GM21528 (cell line): ENCODE measurements around the gene POLR2B.
"Not testable (repeated sequence)": the region's sequence is repeated elsewhere in the genome, so short reads cannot be mapped to it uniquely, and the experiment has no call there.

Experiments
- ATAC-seq: cut with Tn5 transposase; IDR thresholded peaks from one replicate; pipeline ENCODE4 v1.9.1; 2021; ENCODE audit warnings: mild to moderate bottlenecking, moderate library complexity; ENCODE audit not compliant: unreplicated experiment, low FRiP score

The POLR2B gene

GRCh38 chr4:57048590-57049304 lies 70.1 kb downstream of the POLR2B start:
- no peak for ATAC-seq

- no peak for ATAC-seq
Observed at GRCh38 chr4:57051095-57051494, 72.4 kb downstream of the POLR2B start.

GRCh38 chr4:57051524-57051923 lies 72.8 kb downstream of the POLR2B start:
- ATAC-seq = no peak

- ATAC-seq = no peak
Observed at GRCh38 chr4:57053508-57053907, 74.8 kb downstream of the POLR2B start.

GRCh38 chr4:57055886-57056285 lies 77.2 kb downstream of the POLR2B start:
- no peak for ATAC-seq

- no peak for ATAC-seq
Observed at GRCh38 chr4:57059890-57060716, 81.4 kb downstream of the POLR2B start.

- not testable (repeated sequence) for ATAC-seq
Observed at GRCh38 chr4:57060717-57061067, 82.0 kb downstream of the POLR2B start.

GRCh38 chr4:57061395-57061794 lies 82.7 kb downstream of the POLR2B start:
- ATAC-seq = no peak

GRCh38 chr4:57063518-57063917 lies 84.8 kb downstream of the POLR2B start:
- no peak for ATAC-seq

GRCh38 chr4:57064120-57064519 lies 85.4 kb downstream of the POLR2B start:
- ATAC-seq = no peak

GRCh38 chr4:57064811-57065711 lies 86.4 kb downstream of the POLR2B start:
- ATAC-seq = no peak

GRCh38 chr4:57065730-57066482 lies 87.2 kb downstream of the POLR2B start:
- ATAC-seq = no peak

GRCh38 chr4:57068237-57068981 lies 89.7 kb downstream of the POLR2B start:
- ATAC-seq = no peak

GRCh38 chr4:57070461-57070860 lies 91.8 kb downstream of the POLR2B start:
- ATAC-seq = no peak

GRCh38 chr4:57071326-57071725 lies 92.6 kb downstream of the POLR2B start:
- ATAC-seq = no peak

- no peak for ATAC-seq
Observed at GRCh38 chr4:57073559-57073958, 94.9 kb downstream of the POLR2B start.

- ATAC-seq = no peak
Observed at GRCh38 chr4:57074744-57075143, 96.0 kb downstream of the POLR2B start.

GRCh38 chr4:57075367-57075766 lies 96.7 kb downstream of the POLR2B start:
- no peak for ATAC-seq

- no peak for ATAC-seq
Observed at GRCh38 chr4:57076646-57077045, 98.0 kb downstream of the POLR2B start.
